Renal cortex interstitium (tissue), 3 donors: ENCODE data around the gene ATXN7. TPM values are rescaled to one million over a fixed set of nuclear protein-coding genes. Genes with fewer than 3 reads are reported as not detected.

ENCODE experiments used
- polyA plus RNA-seq, 3 donors: library from polyadenylated mRNA; unstranded; fragments of 120-200 nt; gene quantifications; one replicate each; pipeline ENCODE4 v1.2.1, GENCODE V29; 2013; ENCODE audit not compliant: insufficient read length in 3 of 3

The ATXN7 gene
- polyA plus RNA-seq, 3 donors: 15.8 to 34.3 (median 16.6) TPM

Other genes with a start within 250 kb of the ATXN7 start
- not detected for gene SNTN, start 211.2 kb upstream of the ATXN7 start, polyA plus RNA-seq
- gene C3orf49, start 44.6 kb upstream of the ATXN7 start, polyA plus RNA-seq: under 1 TPM; 0.20 to 0.68 (median 0.48) TPM
- gene THOC7, start 62 bp upstream of the ATXN7 start, polyA plus RNA-seq: 10 to 100 TPM; 62.6 to 91.2 (median 74.4) TPM
- 1 to 10 TPM in 2 of 3 donors, under 1 TPM in 1; 0.89 to 1.5 (median 1.1) TPM for gene SCAANT1, start 48.5 kb downstream of the ATXN7 start, polyA plus RNA-seq
- gene PSMD6, start 159.6 kb downstream of the ATXN7 start, polyA plus RNA-seq: 100 to 1,000 TPM; 107 to 139 (median 111) TPM